Renal cortical epithelial cell (primary cell): ENCODE data around the gene MKLN1. TPM values are rescaled to one million over a fixed set of nuclear protein-coding genes. Genes with fewer than 3 reads are reported as not detected.

Experiments
- DNase-seq: peaks from one replicate; pipeline ENCODE4 v3.0.0-alpha.2; 2011; ENCODE audit warnings: low read depth
- total RNA-seq: library from RNA; depleted of rRNA; stranded (reverse); fragments of >200 nt; gene quantifications from 2 replicates; pipeline ENCODE4 v1.2.3, GENCODE V29; 2014

MKLN1 gene
- total RNA-seq, 1 donor from 2014 or later, result 76.9 TPM

- DNase-seq, result no peak
Observed at GRCh38 chr7:131354390-131354789, 26.7 kb downstream of the MKLN1 start.

- DNase-seq, result peak; percentile 59
Observed at GRCh38 chr7:131355917-131356777, 28.5 kb downstream of the MKLN1 start.

- no peak for DNase-seq
Observed at GRCh38 chr7:131357282-131357880, 29.7 kb downstream of the MKLN1 start.

- DNase-seq, result no peak
Observed at GRCh38 chr7:131358636-131359035, 31.0 kb downstream of the MKLN1 start.

GRCh38 chr7:131359136-131359776 lies 31.6 kb downstream of the MKLN1 start:
- DNase-seq, result no peak

GRCh38 chr7:131363719-131364118 lies 36.0 kb downstream of the MKLN1 start:
- DNase-seq, result no peak

GRCh38 chr7:131364767-131365344 lies 37.2 kb downstream of the MKLN1 start:
- DNase-seq, result no peak

GRCh38 chr7:131365838-131366237 lies 38.2 kb downstream of the MKLN1 start:
- DNase-seq, result peak; percentile 36

- DNase-seq, result no peak
Observed at GRCh38 chr7:131369354-131369753, 41.7 kb downstream of the MKLN1 start.

GRCh38 chr7:131370523-131370968 lies 42.9 kb downstream of the MKLN1 start:
- peak; percentile 80 for DNase-seq

GRCh38 chr7:131371411-131371810 lies 43.7 kb downstream of the MKLN1 start:
- DNase-seq, result no peak

GRCh38 chr7:131372554-131372953 lies 44.9 kb downstream of the MKLN1 start:
- DNase-seq, result no peak

- no peak for DNase-seq
Observed at GRCh38 chr7:131374821-131375220, 47.1 kb downstream of the MKLN1 start.

GRCh38 chr7:131381069-131381838 lies 53.6 kb downstream of the MKLN1 start:
- peak; percentile 37 for DNase-seq

- DNase-seq, result no peak
Observed at GRCh38 chr7:131383417-131384285, 56.0 kb downstream of the MKLN1 start.

- no peak for DNase-seq
Observed at GRCh38 chr7:131384286-131384635, 56.6 kb downstream of the MKLN1 start.

GRCh38 chr7:131385039-131385605 lies 57.4 kb downstream of the MKLN1 start:
- DNase-seq, result no peak

- no peak for DNase-seq
Observed at GRCh38 chr7:131388126-131388525, 60.5 kb downstream of the MKLN1 start.

GRCh38 chr7:131390275-131390674 lies 62.6 kb downstream of the MKLN1 start:
- DNase-seq, result no peak

GRCh38 chr7:131391145-131391544 lies 63.5 kb downstream of the MKLN1 start:
- DNase-seq, result no peak
